GM23338 (cell line): ENCODE measurements around the gene ECD. TPM values are rescaled to one million over a fixed set of nuclear protein-coding genes. Genes with fewer than 3 reads are reported as not detected.
A peak's percentile ranks its signal among the peaks of the same experiment; 100 is the strongest.

ENCODE experiments used
- ATAC-seq: fragments of 200-7000 bp; cut with Tn5 transposase; 3 replicates; pipeline ENCODE4 v1.9.1; 2020
- DNase-seq: peaks from one replicate; pipeline ENCODE4 v3.0.0-alpha.2; 2015; ENCODE audit warnings: low spot score
- H2AFZ ChIP-seq: fragments of 200-600 bp; sonication (generic); 2 replicates; pipeline ENCODE4 v1.8.0; 2016; ENCODE audit warnings: antibody characterized with exemption, mild to moderate bottlenecking, moderate library complexity
- H3F3A ChIP-seq: fragments of 200-600 bp; sonication (generic); replicated peaks from 2 replicates; pipeline ENCODE4 v1.8.0; 2017; ENCODE audit warnings: antibody characterized with exemption, mixed run types, low read depth
- H3K27ac ChIP-seq: fragments of 200-600 bp; sonication (generic); 2 replicates; pipeline ENCODE4 v1.6.1; 2016; ENCODE audit warnings: low read depth
- H3K27me3 ChIP-seq: fragments of 200-600 bp; sonication (generic); 2 replicates; pipeline ENCODE4 v1.8.0; 2016; ENCODE audit warnings: mild to moderate bottlenecking, mixed run types, moderate library complexity; ENCODE audit not compliant: insufficient read depth
- H3K36me3 ChIP-seq: fragments of 200-600 bp; sonication (generic); 2 replicates; pipeline ENCODE4 v1.8.0; 2016; ENCODE audit warnings: mild to moderate bottlenecking; ENCODE audit not compliant: insufficient read depth
- H3K4me1 ChIP-seq: fragments of 200-600 bp; sonication (generic); 2 replicates; pipeline ENCODE4 v1.8.0; 2016; ENCODE audit warnings: mild to moderate bottlenecking, moderate library complexity; ENCODE audit not compliant: insufficient read depth
- H3K4me2 ChIP-seq: fragments of 200-600 bp; sonication (generic); 2 replicates; pipeline ENCODE4 v1.7.1; 2017; ENCODE audit warnings: mixed run types
- H3K4me3 ChIP-seq: fragments of 200-600 bp; sonication (generic); 2 replicates; pipeline ENCODE4 v1.6.1; 2016; ENCODE audit warnings: mixed run types
- H3K79me2 ChIP-seq: fragments of 200-600 bp; sonication (generic); replicated peaks from 2 replicates; pipeline ENCODE4 v1.8.0; 2017; ENCODE audit warnings: mild to moderate bottlenecking; ENCODE audit not compliant: insufficient read depth
- H3K9me2 ChIP-seq: fragments of 200-600 bp; sonication (generic); 2 replicates; pipeline ENCODE4 v1.8.0; 2017; ENCODE audit not compliant: insufficient read depth
- H4K20me1 ChIP-seq: fragments of 200-600 bp; sonication (generic); replicated peaks from 2 replicates; pipeline ENCODE4 v1.8.0; 2017; ENCODE audit warnings: mild to moderate bottlenecking; ENCODE audit not compliant: insufficient read depth
- H3K27ac Mint-ChIP-seq: 2 replicates; pipeline ENCODE4 v1.8.0; 2020; ENCODE audit warnings: inconsistent platforms, mild to moderate bottlenecking, moderate library complexity, mixed read lengths
- H3K27me3 Mint-ChIP-seq: 3 replicates; pipeline ENCODE4 v1.8.0; 2022; ENCODE audit warnings: low read depth, mild to moderate bottlenecking, moderate library complexity, mixed read lengths, inconsistent platforms; ENCODE audit not compliant: insufficient read depth, poor library complexity
- H3K36me3 Mint-ChIP-seq: 3 replicates; pipeline ENCODE4 v1.8.0; 2021; ENCODE audit warnings: low read depth, mild to moderate bottlenecking, inconsistent platforms, moderate library complexity, mixed read lengths
- H3K4me1 Mint-ChIP-seq: 3 replicates; pipeline ENCODE4 v1.8.0; 2020; ENCODE audit warnings: mild to moderate bottlenecking, inconsistent platforms, mixed read lengths
- H3K4me3 Mint-ChIP-seq: 3 replicates; pipeline ENCODE4 v1.8.0; 2021; ENCODE audit warnings: moderate library complexity, mild to moderate bottlenecking, inconsistent platforms, mixed read lengths
- H3K9me3 Mint-ChIP-seq: 3 replicates; pipeline ENCODE4 v1.8.0; 2020; ENCODE audit warnings: moderate library complexity, mild to moderate bottlenecking, inconsistent platforms, mixed read lengths
- CTCF ChIP-seq, 2 experiments: fragments of 200-600 bp in 1 of 2; sonication (generic) in 1 of 2; conservative IDR thresholded peaks; 2 replicates each; pipeline versions ENCODE4 v1.5.1 to v1.6.1; 2016 to 2017; ENCODE audit warnings: antibody characterized with exemption in 2 of 2, low read depth in 2 of 2, mild to moderate bottlenecking in 2 of 2, moderate library complexity in 1 of 2
- EZH2 ChIP-seq: fragments of 200-600 bp; sonication (generic); IDR thresholded peaks from one replicate; pipeline ENCODE4 v1.8.0; 2017; ENCODE audit warnings: antibody characterized with exemption, mild to moderate bottlenecking, low read depth; ENCODE audit not compliant: unreplicated experiment
- POLR2AphosphoS5 ChIP-seq: IDR thresholded peaks from 2 replicates; pipeline ENCODE4 v1.6.1; 2016; ENCODE audit warnings: antibody characterized with exemption, low read depth
- REST ChIP-seq: IDR thresholded peaks from one replicate; pipeline ENCODE4 v1.6.1; 2018; ENCODE audit warnings: antibody characterized with exemption; ENCODE audit not compliant: unreplicated experiment
- STAT1 ChIP-seq: IDR thresholded peaks from one replicate; pipeline ENCODE4 v1.6.1; 2016; ENCODE audit warnings: antibody characterized with exemption; ENCODE audit not compliant: unreplicated experiment
- ZNF114 ChIP-seq: fragments of 250-450 bp; sonication (Bioruptor Pico); IDR thresholded peaks from 2 replicates; pipeline ENCODE4 v1.5.0; 2020; ENCODE audit warnings: mild to moderate bottlenecking, moderate library complexity
- ZNF331 ChIP-seq: fragments of 250-450 bp; sonication (Bioruptor Pico); IDR thresholded peaks from 2 replicates; pipeline ENCODE4 v1.5.0; 2020; ENCODE audit warnings: low read depth, mild to moderate bottlenecking, moderate library complexity
- polyA plus RNA-seq: library from polyadenylated mRNA; unstranded; fragments of >200 nt; fragmentation: Nextera tagmentation; extraction: Ambion mirVana; gene quantifications from 2 replicates; pipeline ENCODE4 v1.2.1, GENCODE V29; 2016
- total RNA-seq: library from RNA; depleted of rRNA; stranded (reverse); fragments of >200 nt; shearing (Covaris generic); gene quantifications from 2 replicates; pipeline ENCODE4 v1.2.3, GENCODE V29; 2014

Gene ECD
- total and polyA plus RNA-seq, 2 experiments from 2014 or later: 37.8 to 56.6 TPM

- Histone ChIP-seq H2AFZ (no peak overlapping the region), H3K4me1 (0 out of 2 replicates have a peak, but pooled peaks cover 6% of the 10 kb centered on the region), H3K36me3 (0 out of 2 replicates have a peak, but pooled peaks cover 3% of the 10 kb centered on the region), H3K79me2 (peaks cover 47% of the 10 kb centered on the region), H3F3A (peaks cover 4% of the 10 kb centered on the region; the same call in 1 of the 2 replicates), H3K4me2 (no peak overlapping the region), H3K4me3 (no peak overlapping the region), H3K27ac (no peak overlapping the region; the same call in 1 of the 2 replicates), H3K27me3 (no peaks in the 10 kb centered on the region), H3K9me2 (no peaks in the 10 kb centered on the region), H4K20me1 (no peaks in the 10 kb centered on the region)
- Mint-ChIP-seq H3K9me3 (no peaks in the 10 kb centered on the region; the same call in 2 of the 3 replicates), H3K4me1 (peaks cover 9% of the 10 kb centered on the region; the same call in 2 of the 3 replicates), H3K36me3 (no peaks in the 10 kb centered on the region; the same call in 2 of the 3 replicates), H3K4me3 (peak overlapping the region; percentile 100), H3K27ac (no peak overlapping the region), H3K27me3 (no peaks in the 10 kb centered on the region)
- TF ChIP-seq REST (no peak), ZNF331 (no peak), STAT1 (no peak), CTCF (conservative IDR thresholded peaks at IDR 0.05; ENCODE audit: low read depth in 2 of 2) (no peak), POLR2AphosphoS5 (no peak)
- DNase-seq (no peak), ATAC-seq (no peak)
Measured at GRCh38 chr10:73169320-73169719, 1.5 kb upstream of the ECD start.

GRCh38 chr10:73168465-73168803 lies 626 bp upstream of the ECD start:
- H2AFZ ChIP-seq: peak overlapping the region; percentile 19; the same call in 1 of the 2 replicates
- TF ChIP-seq REST: no peak
- TF ChIP-seq EZH2: no peak
- no peak for TF ChIP-seq ZNF114
- no peak for TF ChIP-seq CTCF (conservative IDR thresholded peaks at IDR 0.05; ENCODE audit: low read depth in 2 of 2)

More at GRCh38 chr10:73168465-73168803, 626 bp upstream of the ECD start:
- H3K27me3 ChIP-seq: no peaks in the 10 kb centered on the region
- peak overlapping the region; percentile 93 for H3K27ac ChIP-seq
- DNase-seq (no peak), ATAC-seq (no peak)
- Mint-ChIP-seq H3K36me3 (peaks cover 4% of the 10 kb centered on the region; the same call in 2 of the 3 replicates), H3K4me1 (peaks cover 9% of the 10 kb centered on the region; the same call in 2 of the 3 replicates), H3K9me3 (no peaks in the 10 kb centered on the region; the same call in 2 of the 3 replicates), H3K27me3 (no peaks in the 10 kb centered on the region), H3K4me3 (peak overlapping the region; percentile 100), H3K27ac (peak overlapping the region; percentile 96)
- peaks cover 8% of the 10 kb centered on the region; the same call in 1 of the 2 replicates for H3K36me3 ChIP-seq
- peaks cover 4% of the 10 kb centered on the region; the same call in 1 of the 2 replicates for H3F3A ChIP-seq
- peaks cover 2% of the 10 kb centered on the region; the same call in 1 of the 2 replicates for H4K20me1 ChIP-seq
- H3K79me2 ChIP-seq: peaks cover 56% of the 10 kb centered on the region
- H3K4me2 ChIP-seq: peak overlapping the region; percentile 87
- 0 out of 2 replicates have a peak, but pooled peaks cover 6% of the 10 kb centered on the region for H3K4me1 ChIP-seq
- H3K4me3 ChIP-seq: peak overlapping the region; percentile 89
- no peaks in the 10 kb centered on the region for H3K9me2 ChIP-seq
